Measurements from ENCODE around the gene CCDC169. TPM values are rescaled to one million over a fixed set of nuclear protein-coding genes. Genes with fewer than 3 reads are reported as not detected.
"Not testable (repeated sequence)": the region's sequence is repeated elsewhere in the genome, so short reads cannot be mapped to it uniquely, and the experiment has no call there.

CCDC169 gene
- total and polyA plus RNA-seq, 10 donors: 0.06 to 0.44 (median 0.13) TPM; not detected in 4

- H3K4me1 ChIP-seq: no peaks in the 10 kb centered on the region
- no peak overlapping the region for H3K27ac ChIP-seq
- TF ChIP-seq POLR2AphosphoS5 (IDR thresholded peaks at IDR 0.05) (no peak), CTCF (IDR thresholded peaks at IDR 0.05 in 8 of 11, conservative IDR thresholded peaks at IDR 0.05 in 3 of 11) (no peak), POLR2A (IDR thresholded peaks at IDR 0.05) (no peak)
- intact Hi-C loops (cut with DNase I; ENCODE audit: low total_unique reads): no loop called here
- no peaks in the 10 kb centered on the region for H3K9me3 ChIP-seq
- no peaks in the 10 kb centered on the region for H3K27me3 ChIP-seq (replicated peaks in 1 of 7)
- H3K36me3 ChIP-seq: peaks cover 0 to 93% (median 43%) of the 10 kb centered on the region in 6 donors
- 80 to 87% (median 81%) methylated on average over 7 of the region's 7 CpGs for WGBS, 5 donors
- no peak overlapping the region for H3K4me3 ChIP-seq
- no peak for DNase-seq
Observed at GRCh38 chr13:36310417-36311108, 12.9 kb upstream of the CCDC169 start.

- intact Hi-C loops (cut with DNase I; ENCODE audit: low total_unique reads): no loop called here
Observed at GRCh38 chr13:36302289-36302688, 4.7 kb upstream of the CCDC169 start.

GRCh38 chr13:36299469-36299868 lies 1.9 kb upstream of the CCDC169 start:
- DNase-seq; H3K9me3 ChIP-seq; H3K4me3 ChIP-seq; intact Hi-C loops (cut with DNase I; ENCODE audit: low total_unique reads); H3K27ac ChIP-seq: not testable (repeated sequence)
- 50 to 69% (median 64%) methylated on average over 3 of the region's 3 CpGs for WGBS, 5 donors
- Histone ChIP-seq H3K27me3 (replicated peaks in 1 of 7) (peaks cover 0 to 29% (median 0%) of the 10 kb centered on the region in 7 donors), H3K4me1 (peaks cover 0 to 20% (median 10%) of the 10 kb centered on the region in 6 donors), H3K36me3 (peaks cover 0 to 33% (median 6%) of the 10 kb centered on the region in 6 donors)

More at GRCh38 chr13:36302289-36302688, 4.7 kb upstream of the CCDC169 start:
- no peak overlapping the region for H3K4me3 ChIP-seq
- TF ChIP-seq POLR2AphosphoS5 (IDR thresholded peaks at IDR 0.05) (no peak), CTCF (IDR thresholded peaks at IDR 0.05 in 8 of 11, conservative IDR thresholded peaks at IDR 0.05 in 3 of 11) (no peak), POLR2A (IDR thresholded peaks at IDR 0.05) (no peak)
- DNase-seq: no peak
- 76 to 86% (median 82%) methylated on average over 3 of the region's 3 CpGs for WGBS, 5 donors
- H3K27ac ChIP-seq: no peak overlapping the region
- peaks cover 0 to 16% (median 0%) of the 10 kb centered on the region in 7 donors for H3K27me3 ChIP-seq (replicated peaks in 1 of 7)
- no peaks in the 10 kb centered on the region for H3K9me3 ChIP-seq
- H3K36me3 ChIP-seq: peaks cover 0 to 52% (median 13%) of the 10 kb centered on the region in 6 donors
- H3K4me1 ChIP-seq: peaks cover 0 to 15% (median 8%) of the 10 kb centered on the region in 6 donors

- peak overlapping the region in 1 of 8 donors; percentile 48 for H3K4me3 ChIP-seq
- H3K36me3 ChIP-seq: peaks cover 0 to 25% (median 0%) of the 10 kb centered on the region in 6 donors
- TF ChIP-seq CTCF (IDR thresholded peaks at IDR 0.05 in 8 of 11, conservative IDR thresholded peaks at IDR 0.05 in 3 of 11) (no peak), POLR2A (IDR thresholded peaks at IDR 0.05) (no peak), POLR2AphosphoS5 (IDR thresholded peaks at IDR 0.05) (no peak)
- no peak for DNase-seq
- H3K9me3 ChIP-seq: no peaks in the 10 kb centered on the region
- H3K27ac ChIP-seq: no peak overlapping the region
- H3K4me1 ChIP-seq: peaks cover 0 to 20% (median 10%) of the 10 kb centered on the region in 6 donors
- 31 to 49% (median 35%) methylated on average over 4 of the region's 4 CpGs for WGBS, 5 donors
- peaks cover 0 to 29% (median 0%) of the 10 kb centered on the region in 7 donors for H3K27me3 ChIP-seq (replicated peaks in 1 of 7)
- intact Hi-C loops (cut with DNase I; ENCODE audit: low total_unique reads): no loop called here
Observed at GRCh38 chr13:36298535-36299068, 988 bp upstream of the CCDC169 start.

Data from spleen (tissue), 11 donors.